ENCODE results near the gene MINDY4.

MINDY4 gene

DNA sequence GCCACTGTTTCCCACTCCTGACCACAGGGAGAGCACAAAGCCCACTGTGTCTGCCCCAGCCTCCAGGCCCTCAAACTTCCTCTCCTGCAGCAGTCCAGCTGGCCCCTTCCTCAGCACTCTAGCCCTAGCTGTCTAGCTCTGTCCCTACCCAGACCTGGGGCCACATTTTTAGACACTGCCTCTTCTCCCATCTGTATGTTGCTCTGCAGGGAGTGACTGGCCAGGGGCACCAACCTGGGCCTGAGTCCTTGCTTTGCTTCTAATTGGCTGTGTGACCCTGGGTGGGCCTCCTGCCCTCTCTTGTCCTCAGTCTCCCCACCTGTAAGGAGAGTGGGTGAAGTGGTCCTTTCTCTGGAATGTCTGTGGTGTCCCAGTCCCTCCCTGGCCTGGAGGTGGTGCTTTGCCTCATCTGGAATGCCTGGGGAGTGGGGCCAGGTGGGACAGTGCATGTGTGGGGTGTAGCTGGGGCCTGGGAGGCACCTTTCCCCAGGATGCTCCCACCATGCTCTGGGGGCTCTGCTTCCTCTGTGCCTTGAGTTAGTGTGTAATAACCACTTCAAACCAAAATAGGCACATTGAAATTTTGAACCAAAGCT lies 165.5 kb downstream of the MINDY4 start:
- CTCF ChIA-PET, result interaction anchor here (1.7 to 4.3 kb wide), 2 partner anchors 37 to 47 kb away, joined by 3 to 72 read pairs; no protein-coding TSS in a partner anchor
- Mint-ChIP-seq H3K4me3 (no peak overlapping the region), H3K36me3 (no peaks in the 10 kb centered on the region), H3K4me1 (no peaks in the 10 kb centered on the region), H3K27me3 (peaks cover 36% of the 10 kb centered on the region), H3K27ac (no peak overlapping the region), H3K9me3 (no peaks in the 10 kb centered on the region)
- DNase-seq, result no peak

DNA sequence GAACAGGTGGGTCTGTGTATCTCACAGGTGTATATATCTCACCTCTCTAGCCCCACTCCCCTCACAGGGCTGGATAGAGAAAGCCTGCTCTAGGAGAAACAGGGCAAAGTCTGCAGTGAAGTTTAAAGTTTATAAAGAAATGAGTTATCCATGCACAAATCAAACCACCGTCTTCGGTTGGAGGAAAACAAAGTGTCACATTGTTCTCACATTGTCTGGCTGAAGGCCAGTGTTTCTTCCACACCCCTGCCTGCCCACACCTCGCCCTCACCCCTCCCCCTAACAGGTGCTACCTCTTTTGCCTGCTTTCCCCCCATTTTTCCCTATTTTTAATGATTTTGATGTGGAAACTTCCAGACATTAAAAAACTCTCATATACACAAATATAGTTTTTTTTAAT lies 166.2 kb downstream of the MINDY4 start:
- Mint-ChIP-seq H3K4me3 (no peak overlapping the region), H3K27me3 (peaks cover 36% of the 10 kb centered on the region), H3K9me3 (no peaks in the 10 kb centered on the region), H3K36me3 (no peaks in the 10 kb centered on the region), H3K4me1 (no peaks in the 10 kb centered on the region), H3K27ac (no peak overlapping the region)
- CTCF ChIA-PET, result interaction anchor here (1.8 to 4.3 kb wide), 3 partner anchors 19 to 45 kb away, joined by 8 to 72 read pairs (median 8); no protein-coding TSS in a partner anchor
- DNase-seq, result no peak

DNA sequence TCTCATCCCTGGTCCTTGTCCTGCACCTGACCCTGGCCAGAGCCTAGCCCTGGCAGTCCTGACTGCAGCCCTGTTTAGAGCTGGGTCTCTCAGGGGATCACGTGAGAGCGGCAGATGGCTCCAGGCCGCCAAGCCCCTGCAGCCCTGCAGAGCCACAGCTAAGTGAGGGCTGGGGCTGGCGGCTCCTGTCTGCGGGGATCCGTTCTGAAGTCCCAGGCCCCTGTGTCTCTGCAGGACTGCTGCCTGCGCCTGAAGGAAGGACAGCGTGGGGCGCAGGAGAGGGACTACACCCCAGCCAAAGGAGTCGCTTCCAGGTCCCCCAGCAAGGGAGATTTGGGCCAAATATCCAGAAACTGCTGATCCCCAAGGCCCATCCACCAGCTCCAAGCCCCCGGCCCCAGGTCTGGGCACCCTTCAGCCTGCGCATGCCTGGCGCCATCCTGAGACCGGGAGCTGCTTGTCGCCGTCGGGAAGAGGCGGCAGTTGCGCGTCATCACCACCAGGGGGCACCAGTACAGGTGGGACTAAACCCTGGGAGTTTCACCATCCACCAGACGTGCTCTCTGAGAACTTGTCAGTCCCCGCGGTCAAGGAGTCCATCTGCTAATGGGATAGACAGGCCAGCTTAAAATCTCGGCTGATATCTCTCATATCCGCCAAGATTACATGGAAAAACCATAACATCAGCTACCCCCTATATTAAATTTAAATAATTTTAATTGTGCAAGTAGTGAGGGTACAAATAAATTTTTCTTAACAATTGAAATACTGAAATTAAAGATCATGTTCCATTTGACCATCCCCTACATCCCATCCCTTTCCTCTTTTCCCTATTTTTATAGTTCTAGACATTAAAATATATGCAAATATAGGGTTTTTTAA lies 167.5 kb downstream of the MINDY4 start:
- H3K9me3 Mint-ChIP-seq, result no peaks in the 10 kb centered on the region
- peak; percentile 74 for DNase-seq
- H3K4me3 Mint-ChIP-seq, result no peak overlapping the region
- H3K27ac Mint-ChIP-seq, result no peak overlapping the region
- H3K4me1 Mint-ChIP-seq, result no peaks in the 10 kb centered on the region
- H3K36me3 Mint-ChIP-seq, result no peaks in the 10 kb centered on the region
- peaks cover 36% of the 10 kb centered on the region for H3K27me3 Mint-ChIP-seq
- CTCF ChIA-PET, result interaction anchor here (0.6 to 4.3 kb wide), 18 partner anchors 8 to 701 kb away, joined by 3 to 72 read pairs (median 5); no protein-coding TSS in a partner anchor

DNA sequence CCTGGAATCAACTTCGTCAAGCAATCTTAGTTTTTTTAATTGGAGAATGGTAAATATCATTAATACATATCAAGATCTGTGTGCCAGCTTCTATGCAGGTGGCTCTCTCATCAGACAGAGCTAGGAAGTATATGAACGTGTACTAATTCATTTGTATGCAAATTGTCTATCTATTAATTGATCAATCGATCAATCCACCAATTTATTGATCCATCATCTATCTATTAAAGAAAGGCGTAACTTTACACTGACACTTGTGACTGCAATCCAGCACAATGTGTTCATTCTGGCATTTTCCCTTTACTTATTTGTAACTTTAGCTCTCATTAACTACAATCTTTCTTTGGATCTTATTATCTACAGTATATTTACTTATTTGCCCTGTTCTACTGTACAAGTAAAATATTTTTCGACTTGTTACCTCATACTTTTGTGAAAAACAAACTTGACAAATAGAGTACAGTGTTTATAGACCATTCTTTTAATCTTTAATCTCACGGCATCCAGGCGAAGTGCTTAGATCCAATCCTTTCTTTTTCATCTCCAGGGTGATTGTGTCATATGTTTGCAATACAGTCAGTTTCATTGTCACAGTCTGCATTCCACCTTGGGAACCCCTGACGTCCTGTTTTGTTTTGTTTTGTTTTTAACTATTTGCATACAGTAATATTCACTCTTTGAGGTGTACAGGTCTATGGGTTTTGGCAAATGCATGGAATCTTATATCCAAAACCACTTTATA lies 170.5 kb downstream of the MINDY4 start:
- Mint-ChIP-seq H3K4me1 (no peaks in the 10 kb centered on the region), H3K4me3 (no peak overlapping the region), H3K27me3 (peaks cover 29% of the 10 kb centered on the region), H3K36me3 (no peaks in the 10 kb centered on the region), H3K9me3 (peaks cover 5% of the 10 kb centered on the region), H3K27ac (no peak overlapping the region)
- DNase-seq, result no peak
- CTCF ChIA-PET, result interaction anchor here (1.1 kb wide), 1 partner anchor 12 kb away, joined by 3 read pairs; no protein-coding TSS in a partner anchor

Measured in activated naive CD4-positive, alpha-beta T cell treated with anti-CD3 and anti-CD28 coated beads, Interleukin-2, amount 10 ng/mL, durations not matched to agents 7 days and 5 days (primary cell).